SK-N-MC (cell line): ENCODE measurements around the gene TSHZ3.

Experiments used
- FOXP2 ChIP-seq: optimal IDR thresholded peaks from 2 replicates; pipeline ENCODE3; 2011; ENCODE audit warnings: mild to moderate bottlenecking, moderate library complexity; ENCODE audit not compliant: insufficient read depth; ENCODE audit errors: extremely low read length, control extremely low read depth
- POLR2AphosphoS5 ChIP-seq: IDR thresholded peaks from 2 replicates; pipeline ENCODE4 v1.6.1; 2012; ENCODE audit warnings: mild to moderate bottlenecking, low read depth, low read length, borderline replicate concordance

DNA sequence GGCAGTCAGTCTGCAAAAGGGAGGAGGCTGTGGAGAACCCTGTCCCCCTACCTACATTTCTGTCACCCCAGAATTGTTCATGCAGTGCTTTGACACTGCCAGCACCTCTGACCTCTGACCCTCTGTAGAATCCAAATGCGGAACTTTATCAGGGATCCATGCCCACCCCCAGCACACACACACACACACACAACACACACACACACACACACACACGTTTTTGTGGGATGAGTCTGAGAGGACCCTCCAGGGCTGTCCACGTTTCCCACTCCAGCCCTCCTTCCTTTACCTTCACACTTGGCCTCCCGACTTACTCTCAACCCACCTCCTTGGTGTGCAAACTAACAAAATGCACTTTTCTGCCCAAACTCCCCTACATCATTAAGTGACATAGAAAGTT lies 42.3 kb upstream of the TSHZ3 start:
- TF ChIP-seq POLR2AphosphoS5 (no peak), FOXP2 (no peak)
